ENCODE results near the gene BICRA.

The BICRA gene

GRCh38 chr19:47694466-47695273 lies 85.7 kb downstream of the BICRA start:
- H3K27me3 ChIP-seq (ENCODE audit: low read length) = no peaks in the 10 kb centered on the region
- no peak overlapping the region for H3K4me2 ChIP-seq (ENCODE audit: low read depth, low read length, poor library complexity, severe bottlenecking)
- H3K27ac ChIP-seq (ENCODE audit: low read depth, low read length) = no peak overlapping the region
- H2AFZ ChIP-seq (ENCODE audit: low read depth, low read length, severe bottlenecking) = no peak overlapping the region
- H3K9ac ChIP-seq (ENCODE audit: low read length) = no peak overlapping the region
- no peaks in the 10 kb centered on the region for H3K9me3 ChIP-seq (ENCODE audit: insufficient read depth, low read length)
- TF ChIP-seq EZH2phosphoT487 (conservative IDR thresholded peaks at IDR 0.05; ENCODE audit: low read length) = no peak
- no peak for TF ChIP-seq CTCF (IDR thresholded peaks at IDR 0.05; ENCODE audit: insufficient read depth, low read length, poor library complexity, severe bottlenecking)
- no peaks in the 10 kb centered on the region for H3K36me3 ChIP-seq (ENCODE audit: low read length)
- no peaks in the 10 kb centered on the region for H3F3A ChIP-seq (ENCODE audit: insufficient read depth)
- H3K79me2 ChIP-seq (ENCODE audit: insufficient read depth, low read length) = no peaks in the 10 kb centered on the region
- H3K4me3 ChIP-seq (ENCODE audit: insufficient read depth, low read length, poor library complexity, severe bottlenecking) = no peak overlapping the region
- no peaks in the 10 kb centered on the region for H4K20me1 ChIP-seq (ENCODE audit: low read depth, low read length)
- H3K9me2 ChIP-seq (replicated peaks; ENCODE audit: insufficient read depth, low read length) = no peaks in the 10 kb centered on the region

GRCh38 chr19:47695533-47696262 lies 86.8 kb downstream of the BICRA start:
- no peaks in the 10 kb centered on the region for H4K20me1 ChIP-seq (ENCODE audit: low read depth, low read length)
- no peaks in the 10 kb centered on the region for H3K36me3 ChIP-seq (ENCODE audit: low read length)
- no peaks in the 10 kb centered on the region for H3K9me3 ChIP-seq (ENCODE audit: insufficient read depth, low read length)
- no peak overlapping the region for H3K4me2 ChIP-seq (ENCODE audit: low read depth, low read length, poor library complexity, severe bottlenecking)
- no peak overlapping the region for H3K4me3 ChIP-seq (ENCODE audit: insufficient read depth, low read length, poor library complexity, severe bottlenecking)
- H3K9me2 ChIP-seq (replicated peaks; ENCODE audit: insufficient read depth, low read length) = no peaks in the 10 kb centered on the region
- no peaks in the 10 kb centered on the region for H3K79me2 ChIP-seq (ENCODE audit: insufficient read depth, low read length)
- H3K27me3 ChIP-seq (ENCODE audit: low read length) = no peaks in the 10 kb centered on the region
- TF ChIP-seq CTCF (IDR thresholded peaks at IDR 0.05; ENCODE audit: insufficient read depth, low read length, poor library complexity, severe bottlenecking) (no peak), EZH2phosphoT487 (conservative IDR thresholded peaks at IDR 0.05; ENCODE audit: low read length) (no peak)
- H3F3A ChIP-seq (ENCODE audit: insufficient read depth) = no peaks in the 10 kb centered on the region
- no peak overlapping the region for H3K9ac ChIP-seq (ENCODE audit: low read length)
- no peak overlapping the region for H2AFZ ChIP-seq (ENCODE audit: low read depth, low read length, severe bottlenecking)
- H3K27ac ChIP-seq (ENCODE audit: low read depth, low read length) = no peak overlapping the region

- Histone ChIP-seq H3K9ac (ENCODE audit: low read length) (no peak overlapping the region), H3K4me2 (ENCODE audit: low read depth, low read length, poor library complexity, severe bottlenecking) (no peak overlapping the region), H2AFZ (ENCODE audit: low read depth, low read length, severe bottlenecking) (no peak overlapping the region), H3K79me2 (ENCODE audit: insufficient read depth, low read length) (no peaks in the 10 kb centered on the region), H3K27me3 (ENCODE audit: low read length) (no peaks in the 10 kb centered on the region), H3K9me2 (replicated peaks; ENCODE audit: insufficient read depth, low read length) (no peaks in the 10 kb centered on the region), H3K9me3 (ENCODE audit: insufficient read depth, low read length) (no peaks in the 10 kb centered on the region), H3F3A (ENCODE audit: insufficient read depth) (no peaks in the 10 kb centered on the region), H4K20me1 (ENCODE audit: low read depth, low read length) (no peaks in the 10 kb centered on the region), H3K4me3 (ENCODE audit: insufficient read depth, low read length, poor library complexity, severe bottlenecking) (no peak overlapping the region), H3K27ac (ENCODE audit: low read depth, low read length) (no peak overlapping the region), H3K36me3 (ENCODE audit: low read length) (no peaks in the 10 kb centered on the region)
- TF ChIP-seq CTCF (IDR thresholded peaks at IDR 0.05; ENCODE audit: insufficient read depth, low read length, poor library complexity, severe bottlenecking) (no peak), EZH2phosphoT487 (conservative IDR thresholded peaks at IDR 0.05; ENCODE audit: low read length) (no peak)
Measured at GRCh38 chr19:47696635-47697034, 87.7 kb downstream of the BICRA start.
